Measurements from ENCODE around the gene ANO1. TPM values are rescaled to one million over a fixed set of nuclear protein-coding genes. Genes with fewer than 3 reads are reported as not detected.
A peak's percentile ranks its signal among the peaks of the same experiment; 100 is the strongest.

ANO1 gene
- total and polyA plus RNA-seq, 4 donors, result 25.5 to 136 (median 69.8) TPM

- intact Hi-C loops (cut with DNase I), result no loop called here
- DNase-seq (peak in 1 of 2 donors; percentile 80), ATAC-seq (ENCODE audit: low FRiP score) (peak; percentile 52)
- Histone ChIP-seq H3K36me3 (ENCODE audit: control insufficient read depth in 1 of 2, insufficient read depth in 2 of 2, low read length in 1 of 2) (no peaks in the 10 kb centered on the region), H3K4me1 (ENCODE audit: control insufficient read depth in 1 of 2, insufficient read depth in 2 of 2, low read length in 2 of 2) (peaks cover 0 to 4% of the 10 kb centered on the region in 2 donors), H3K4me3 (ENCODE audit: low read length in 2 of 2) (no peak overlapping the region), H3K27me3 (ENCODE audit: control insufficient read depth in 1 of 2, insufficient read depth in 2 of 2, low read length in 1 of 2) (no peaks in the 10 kb centered on the region), H3K27ac (ENCODE audit: low read depth in 1 of 2, low read length in 2 of 2) (no peak overlapping the region), H3K9me3 (ENCODE audit: control insufficient read depth, low read length) (no peaks in the 10 kb centered on the region)
- 56 to 59% methylated on average over 22 of the region's 22 CpGs for WGBS, 2 donors
Observed at GRCh38 chr11:70073871-70074371, 4.2 kb upstream of the ANO1 start.

GRCh38 chr11:70074746-70075145, 3.4 kb upstream of the ANO1 start:
- no peaks in the 10 kb centered on the region for H3K36me3 ChIP-seq (ENCODE audit: control insufficient read depth in 1 of 2, insufficient read depth in 2 of 2, low read length in 1 of 2)
- intact Hi-C loops (cut with DNase I), result loop anchor here (5.0 kb wide), 3 partner anchors 87 to 157 kb away; no protein-coding TSS in a partner anchor
- peaks cover 0 to 4% of the 10 kb centered on the region in 2 donors for H3K4me1 ChIP-seq (ENCODE audit: control insufficient read depth in 1 of 2, insufficient read depth in 2 of 2, low read length in 2 of 2)
- no peaks in the 10 kb centered on the region for H3K27me3 ChIP-seq (ENCODE audit: control insufficient read depth in 1 of 2, insufficient read depth in 2 of 2, low read length in 1 of 2)
- ATAC-seq (ENCODE audit: low FRiP score) (no peak), DNase-seq (peak in 1 of 2 donors; percentile 42)
- no peak overlapping the region for H3K4me3 ChIP-seq (ENCODE audit: low read length in 2 of 2)
- H3K27ac ChIP-seq (ENCODE audit: low read depth in 1 of 2, low read length in 2 of 2), result no peak overlapping the region
- no peaks in the 10 kb centered on the region for H3K9me3 ChIP-seq (ENCODE audit: control insufficient read depth, low read length)
- 97 to 98% methylated on average over 8 of the region's 8 CpGs for WGBS, 2 donors

GRCh38 chr11:70075836-70076235, 2.3 kb upstream of the ANO1 start:
- DNase-seq (peak in 1 of 2 donors; percentile 12), ATAC-seq (ENCODE audit: low FRiP score) (no peak)
- no peaks in the 10 kb centered on the region for H3K9me3 ChIP-seq (ENCODE audit: control insufficient read depth, low read length)
- no peaks in the 10 kb centered on the region for H3K36me3 ChIP-seq (ENCODE audit: control insufficient read depth in 1 of 2, insufficient read depth in 2 of 2, low read length in 1 of 2)
- 89 to 92% methylated on average over 8 of the region's 8 CpGs for WGBS, 2 donors
- intact Hi-C loops (cut with DNase I), result loop anchor here (5.0 kb wide), 3 partner anchors 89 to 159 kb away; no protein-coding TSS in a partner anchor
- H3K27me3 ChIP-seq (ENCODE audit: control insufficient read depth in 1 of 2, insufficient read depth in 2 of 2, low read length in 1 of 2), result no peaks in the 10 kb centered on the region
- H3K4me1 ChIP-seq (ENCODE audit: control insufficient read depth in 1 of 2, insufficient read depth in 2 of 2, low read length in 2 of 2), result peaks cover 0 to 4% of the 10 kb centered on the region in 2 donors
- peak overlapping the region; percentile 18 to 19 for H3K27ac ChIP-seq (ENCODE audit: low read depth in 1 of 2, low read length in 2 of 2)
- no peak overlapping the region for H3K4me3 ChIP-seq (ENCODE audit: low read length in 2 of 2)

DNA sequence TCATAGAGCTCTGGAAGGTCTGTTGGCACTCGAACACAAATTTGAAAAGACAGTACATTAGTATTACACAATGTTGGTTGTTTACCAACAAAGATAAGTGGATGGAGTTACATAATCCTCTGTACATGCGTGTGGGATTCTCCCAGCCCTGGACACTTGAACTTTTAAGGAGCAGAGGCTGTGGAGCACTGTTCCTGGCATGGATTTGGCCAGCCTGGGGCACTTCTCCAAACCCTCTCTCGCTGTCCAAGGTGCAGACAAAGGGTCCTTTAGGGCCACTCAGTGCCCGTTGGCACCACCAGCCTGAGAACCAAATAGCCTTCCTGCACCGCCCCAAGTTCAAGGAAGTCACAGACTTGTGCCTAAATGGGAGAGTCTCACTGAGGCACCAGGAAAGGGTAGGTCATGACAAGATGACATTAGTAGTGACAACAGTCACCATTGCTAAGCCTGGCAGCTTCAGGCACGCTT, 1.6 kb upstream of the ANO1 start:
- intact Hi-C loops (cut with DNase I), result loop anchor here (5.0 kb wide), 3 partner anchors 89 to 159 kb away; no protein-coding TSS in a partner anchor
- peak in 1 of 2 donors; percentile 67 for DNase-seq
- Histone ChIP-seq H3K4me1 (ENCODE audit: control insufficient read depth in 1 of 2, insufficient read depth in 2 of 2, low read length in 2 of 2) (peaks cover 0 to 4% of the 10 kb centered on the region in 2 donors), H3K27me3 (ENCODE audit: control insufficient read depth in 1 of 2, insufficient read depth in 2 of 2, low read length in 1 of 2) (no peaks in the 10 kb centered on the region), H3K9me3 (ENCODE audit: control insufficient read depth, low read length) (no peaks in the 10 kb centered on the region), H3K27ac (ENCODE audit: low read depth in 1 of 2, low read length in 2 of 2) (peak overlapping the region in 1 of 2 donors; percentile 76), H3K36me3 (ENCODE audit: control insufficient read depth in 1 of 2, insufficient read depth in 2 of 2, low read length in 1 of 2) (no peaks in the 10 kb centered on the region), H3K4me3 (ENCODE audit: low read length in 2 of 2) (no peak overlapping the region)
- ATAC-seq (ENCODE audit: low FRiP score), result peak; percentile 31
- 8 to 11% methylated on average over 6 of the region's 6 CpGs for WGBS, 2 donors

GRCh38 chr11:70077411-70078094, 564 bp upstream of the ANO1 start:
- Histone ChIP-seq H3K27ac (ENCODE audit: low read depth in 1 of 2, low read length in 2 of 2) (peak overlapping the region in 1 of 2 donors; percentile 76), H3K27me3 (ENCODE audit: control insufficient read depth in 1 of 2, insufficient read depth in 2 of 2, low read length in 1 of 2) (no peaks in the 10 kb centered on the region), H3K4me3 (ENCODE audit: low read length in 2 of 2) (peak overlapping the region; percentile 67 to 81), H3K4me1 (ENCODE audit: control insufficient read depth in 1 of 2, insufficient read depth in 2 of 2, low read length in 2 of 2) (peaks cover 0 to 4% of the 10 kb centered on the region in 2 donors), H3K9me3 (ENCODE audit: control insufficient read depth, low read length) (no peaks in the 10 kb centered on the region), H3K36me3 (ENCODE audit: control insufficient read depth in 1 of 2, insufficient read depth in 2 of 2, low read length in 1 of 2) (no peaks in the 10 kb centered on the region)
- 22 to 23% methylated on average over 26 of the region's 26 CpGs for WGBS, 2 donors
- intact Hi-C loops (cut with DNase I), result loop anchor here (2.0 to 5.0 kb wide), 4 partner anchors 90 to 160 kb away; no protein-coding TSS in a partner anchor
- no peak for ATAC-seq (ENCODE audit: low FRiP score)
- peak; percentile 41 to 78 for DNase-seq

- Histone ChIP-seq H3K27me3 (ENCODE audit: control insufficient read depth in 1 of 2, insufficient read depth in 2 of 2, low read length in 1 of 2) (no peaks in the 10 kb centered on the region), H3K4me3 (ENCODE audit: low read length in 2 of 2) (peak overlapping the region; percentile 67 to 81), H3K9me3 (ENCODE audit: control insufficient read depth, low read length) (no peaks in the 10 kb centered on the region), H3K4me1 (ENCODE audit: control insufficient read depth in 1 of 2, insufficient read depth in 2 of 2, low read length in 2 of 2) (peaks cover 0 to 4% of the 10 kb centered on the region in 2 donors), H3K36me3 (ENCODE audit: control insufficient read depth in 1 of 2, insufficient read depth in 2 of 2, low read length in 1 of 2) (no peaks in the 10 kb centered on the region), H3K27ac (ENCODE audit: low read depth in 1 of 2, low read length in 2 of 2) (peak overlapping the region; percentile 83 to 92)
- peak; percentile 48 to 77 for DNase-seq
- WGBS, 2 donors, result 1% methylated on average over 28 to 50 of the region's 50 CpGs
- ATAC-seq (ENCODE audit: low FRiP score), result no peak
- intact Hi-C loops (cut with DNase I), result loop anchor here (2.0 to 5.0 kb wide), 4 partner anchors 92 to 162 kb away; no protein-coding TSS in a partner anchor
Observed at GRCh38 chr11:70078781-70079616, 882 bp downstream of the ANO1 start.

GRCh38 chr11:70079691-70080090, 1.6 kb downstream of the ANO1 start:
- DNase-seq (peak in 1 of 2 donors; percentile 51), ATAC-seq (ENCODE audit: low FRiP score) (no peak)
- intact Hi-C loops (cut with DNase I), result loop anchor here (2.0 to 5.0 kb wide), 4 partner anchors 92 to 162 kb away; no protein-coding TSS in a partner anchor
- Histone ChIP-seq H3K4me1 (ENCODE audit: control insufficient read depth in 1 of 2, insufficient read depth in 2 of 2, low read length in 2 of 2) (peaks cover 0 to 4% of the 10 kb centered on the region in 2 donors), H3K36me3 (ENCODE audit: control insufficient read depth in 1 of 2, insufficient read depth in 2 of 2, low read length in 1 of 2) (no peaks in the 10 kb centered on the region), H3K4me3 (ENCODE audit: low read length in 2 of 2) (peak overlapping the region in 1 of 2 donors; percentile 67), H3K9me3 (ENCODE audit: control insufficient read depth, low read length) (no peaks in the 10 kb centered on the region), H3K27me3 (ENCODE audit: control insufficient read depth in 1 of 2, insufficient read depth in 2 of 2, low read length in 1 of 2) (no peaks in the 10 kb centered on the region), H3K27ac (ENCODE audit: low read depth in 1 of 2, low read length in 2 of 2) (peak overlapping the region; percentile 83 to 92)
- WGBS, 2 donors, result 22 to 27% methylated on average over 5 of the region's 5 CpGs

- ATAC-seq (ENCODE audit: low FRiP score), result no peak
- Histone ChIP-seq H3K4me1 (ENCODE audit: control insufficient read depth in 1 of 2, insufficient read depth in 2 of 2, low read length in 2 of 2) (peaks cover 0 to 4% of the 10 kb centered on the region in 2 donors), H3K4me3 (ENCODE audit: low read length in 2 of 2) (no peak overlapping the region), H3K9me3 (ENCODE audit: control insufficient read depth, low read length) (no peaks in the 10 kb centered on the region), H3K36me3 (ENCODE audit: control insufficient read depth in 1 of 2, insufficient read depth in 2 of 2, low read length in 1 of 2) (no peaks in the 10 kb centered on the region), H3K27me3 (ENCODE audit: control insufficient read depth in 1 of 2, insufficient read depth in 2 of 2, low read length in 1 of 2) (no peaks in the 10 kb centered on the region), H3K27ac (ENCODE audit: low read depth in 1 of 2, low read length in 2 of 2) (no peak overlapping the region)
- 33 to 37% methylated on average over 10 of the region's 10 CpGs for WGBS, 2 donors
- DNase-seq, result peak; percentile 61 to 82
- intact Hi-C loops (cut with DNase I), result no loop called here
Observed at GRCh38 chr11:70080763-70081162, 2.6 kb downstream of the ANO1 start.

Measured in aorta (tissue), 5 donors.